Measurements from ENCODE around the gene NUP188.

DNA sequence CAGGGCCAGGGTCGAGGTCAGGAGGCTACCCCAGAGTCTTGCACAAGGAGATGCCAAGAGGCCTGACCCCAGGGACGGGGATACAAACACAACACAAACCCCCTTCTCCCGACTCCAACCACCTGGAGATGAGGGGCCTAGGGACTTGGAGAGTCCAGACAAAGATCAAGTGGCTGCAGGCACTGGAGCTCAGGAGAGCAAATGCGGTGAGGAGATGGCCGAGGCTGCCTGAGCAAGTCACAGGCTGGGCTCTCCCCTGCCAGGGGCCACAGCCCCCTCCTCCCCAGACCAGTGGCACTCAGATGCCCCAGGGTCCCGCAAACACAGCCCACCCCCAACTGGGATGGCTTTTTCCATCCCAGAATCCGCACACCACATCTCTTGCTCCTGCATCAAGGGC, 64.8 kb downstream of the NUP188 start:
- TF ChIP-seq EZH2phosphoT487 (IDR thresholded peaks at IDR 0.05; ENCODE audit: borderline replicate concordance, low read length): no peak
- TF ChIP-seq, protein P1, sequence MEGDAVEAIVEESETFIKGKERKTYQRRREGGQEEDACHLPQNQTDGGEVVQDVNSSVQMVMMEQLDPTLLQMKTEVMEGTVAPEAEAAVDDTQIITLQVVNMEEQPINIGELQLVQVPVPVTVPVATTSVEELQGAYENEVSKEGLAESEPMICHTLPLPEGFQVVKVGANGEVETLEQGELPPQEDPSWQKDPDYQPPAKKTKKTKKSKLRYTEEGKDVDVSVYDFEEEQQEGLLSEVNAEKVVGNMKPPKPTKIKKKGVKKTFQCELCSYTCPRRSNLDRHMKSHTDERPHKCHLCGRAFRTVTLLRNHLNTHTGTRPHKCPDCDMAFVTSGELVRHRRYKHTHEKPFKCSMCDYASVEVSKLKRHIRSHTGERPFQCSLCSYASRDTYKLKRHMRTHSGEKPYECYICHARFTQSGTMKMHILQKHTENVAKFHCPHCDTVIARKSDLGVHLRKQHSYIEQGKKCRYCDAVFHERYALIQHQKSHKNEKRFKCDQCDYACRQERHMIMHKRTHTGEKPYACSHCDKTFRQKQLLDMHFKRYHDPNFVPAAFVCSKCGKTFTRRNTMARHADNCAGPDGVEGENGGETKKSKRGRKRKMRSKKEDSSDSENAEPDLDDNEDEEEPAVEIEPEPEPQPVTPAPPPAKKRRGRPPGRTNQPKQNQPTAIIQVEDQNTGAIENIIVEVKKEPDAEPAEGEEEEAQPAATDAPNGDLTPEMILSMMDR (IDR thresholded peaks at IDR 0.05; ENCODE audit: low read depth, low read length, poor library complexity, severe bottlenecking): no peak

Measured in DOHH2 (cell line).